OCI-LY3 (cell line): ENCODE data around the gene ACAN.

ENCODE experiments used
- EZH2phosphoT487 ChIP-seq: fragments of 200-600 bp; shearing (Covaris generic); IDR thresholded peaks from 2 replicates; pipeline ENCODE4 v1.6.1; 2018; ENCODE audit warnings: antibody characterized with exemption, mixed run types, low read depth
- TF ChIP-seq, protein P1 (sequence below): fragments of 200-600, 300-600 bp; sonication (generic); IDR thresholded peaks from 2 replicates; pipeline ENCODE4 v1.5.1; 2014; ENCODE audit warnings: antibody characterized with exemption, low read length, low read depth

DNA sequence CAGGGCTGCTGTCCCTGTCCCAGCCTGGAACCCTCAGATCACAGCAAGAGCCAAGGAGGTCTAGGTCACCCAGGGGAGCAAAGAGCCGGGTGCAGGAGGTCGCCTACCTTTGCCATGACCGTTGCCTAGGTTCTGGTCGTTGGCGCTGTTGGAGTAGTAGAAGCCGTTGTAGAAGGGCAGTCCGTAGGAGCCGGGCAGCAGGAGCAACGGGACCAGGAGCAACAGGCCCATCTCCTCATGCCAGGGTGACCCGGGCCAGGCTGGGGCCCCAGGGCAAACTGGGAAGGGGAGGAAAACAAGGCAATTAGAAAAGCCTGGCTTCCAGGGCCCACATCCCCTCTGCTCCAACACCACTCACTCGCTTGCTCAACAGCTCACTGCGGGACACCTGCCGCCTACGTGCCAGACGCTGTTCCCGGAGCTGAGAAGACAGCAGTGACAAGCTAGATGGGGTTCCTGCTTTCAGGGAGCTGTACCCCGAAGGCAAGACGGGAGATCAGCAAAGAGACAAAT is 83.9 kb downstream of the ACAN start:
- TF ChIP-seq, protein P1, sequence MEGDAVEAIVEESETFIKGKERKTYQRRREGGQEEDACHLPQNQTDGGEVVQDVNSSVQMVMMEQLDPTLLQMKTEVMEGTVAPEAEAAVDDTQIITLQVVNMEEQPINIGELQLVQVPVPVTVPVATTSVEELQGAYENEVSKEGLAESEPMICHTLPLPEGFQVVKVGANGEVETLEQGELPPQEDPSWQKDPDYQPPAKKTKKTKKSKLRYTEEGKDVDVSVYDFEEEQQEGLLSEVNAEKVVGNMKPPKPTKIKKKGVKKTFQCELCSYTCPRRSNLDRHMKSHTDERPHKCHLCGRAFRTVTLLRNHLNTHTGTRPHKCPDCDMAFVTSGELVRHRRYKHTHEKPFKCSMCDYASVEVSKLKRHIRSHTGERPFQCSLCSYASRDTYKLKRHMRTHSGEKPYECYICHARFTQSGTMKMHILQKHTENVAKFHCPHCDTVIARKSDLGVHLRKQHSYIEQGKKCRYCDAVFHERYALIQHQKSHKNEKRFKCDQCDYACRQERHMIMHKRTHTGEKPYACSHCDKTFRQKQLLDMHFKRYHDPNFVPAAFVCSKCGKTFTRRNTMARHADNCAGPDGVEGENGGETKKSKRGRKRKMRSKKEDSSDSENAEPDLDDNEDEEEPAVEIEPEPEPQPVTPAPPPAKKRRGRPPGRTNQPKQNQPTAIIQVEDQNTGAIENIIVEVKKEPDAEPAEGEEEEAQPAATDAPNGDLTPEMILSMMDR = no peak
- no peak for TF ChIP-seq EZH2phosphoT487
